Measurements from ENCODE around the gene NAMPT. TPM values are rescaled to one million over a fixed set of nuclear protein-coding genes. Genes with fewer than 3 reads are reported as not detected.

The NAMPT gene
- total RNA-seq, 1 experiment from 2014 or later: 392 TPM

DNA sequence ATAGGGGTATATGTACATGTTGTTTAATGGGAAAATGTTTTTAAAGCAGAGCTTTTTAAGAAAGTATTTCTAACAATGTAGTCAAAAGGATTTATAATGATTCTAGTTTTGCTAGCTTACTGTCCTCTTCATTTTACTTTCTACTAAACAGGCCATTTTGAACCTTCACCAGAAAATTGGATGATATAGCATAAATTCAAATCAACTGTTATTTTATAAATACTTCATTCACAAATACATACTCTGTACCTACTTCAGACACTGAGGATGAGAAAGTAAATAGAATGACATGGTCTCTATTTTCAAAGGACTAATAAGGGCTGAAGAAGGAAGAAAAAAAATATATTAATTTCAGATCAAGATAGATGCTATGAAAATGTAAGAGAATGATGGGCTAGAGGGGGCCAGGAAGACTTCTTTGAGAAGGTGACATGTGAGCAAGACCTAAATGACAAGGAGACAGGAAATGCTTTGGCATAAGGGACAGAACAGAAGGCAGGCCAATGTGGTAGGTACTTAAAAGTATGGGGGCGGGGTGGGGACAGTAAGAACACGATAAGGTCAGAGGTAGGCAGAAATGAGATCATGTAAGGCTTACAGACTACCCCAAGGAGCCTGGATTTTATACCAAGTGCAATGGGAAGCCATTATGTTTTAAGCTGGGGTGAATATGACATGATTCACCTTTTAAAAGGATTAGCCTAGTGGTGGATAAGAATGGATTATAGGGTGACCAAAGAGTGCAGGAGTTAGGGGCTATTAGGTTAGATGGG is 5.2 kb downstream of the NAMPT start:
- H3K36me3 Mint-ChIP-seq (ENCODE audit: insufficient read depth, unreplicated experiment): peaks cover 76% of the 10 kb centered on the region
- CTCF ChIA-PET: interaction anchor here (0.7 to 3.0 kb wide), 4 partner anchors 102 to 183 kb away, joined by 3 to 18 read pairs (median 8); no protein-coding TSS in a partner anchor
- no TSS peak for BruUV-seq (replicated peaks)
- H3K4me1 Mint-ChIP-seq (ENCODE audit: insufficient read depth, unreplicated experiment): peaks cover 29% of the 10 kb centered on the region
- H3K9me3 Mint-ChIP-seq (ENCODE audit: unreplicated experiment): no peaks in the 10 kb centered on the region
- intact Hi-C loops (cut with micrococcal nuclease): loop anchor here (5.0 kb wide), 3 partner anchors 88 to 458 kb away; no protein-coding TSS in a partner anchor
- H3K27ac Mint-ChIP-seq (ENCODE audit: low read depth, unreplicated experiment): peak overlapping the region; percentile 28
- TF ChIP-seq CTCF (IDR thresholded peaks at IDR 0.05; ENCODE audit: unreplicated experiment): no peak
- peak overlapping the region; percentile 100 for H3K4me3 Mint-ChIP-seq (ENCODE audit: unreplicated experiment)
- POLR2A ChIA-PET: interaction anchor here (0.5 to 3.2 kb wide), 12 partner anchors 9 to 265 kb away, joined by 3 to 27 read pairs (median 5); no protein-coding TSS in a partner anchor
- no peaks in the 10 kb centered on the region for H3K27me3 Mint-ChIP-seq (ENCODE audit: insufficient read depth, unreplicated experiment)
- no peak for DNase-seq (ENCODE audit: unreplicated experiment)

GRCh38 chr7:106278695-106279094 is 6.1 kb downstream of the NAMPT start:
- peaks cover 29% of the 10 kb centered on the region for H3K4me1 Mint-ChIP-seq (ENCODE audit: insufficient read depth, unreplicated experiment)
- TF ChIP-seq CTCF (IDR thresholded peaks at IDR 0.05; ENCODE audit: unreplicated experiment): no peak
- BruUV-seq (replicated peaks): no TSS peak
- DNase-seq (ENCODE audit: unreplicated experiment): no peak
- H3K27ac Mint-ChIP-seq (ENCODE audit: low read depth, unreplicated experiment): peak overlapping the region; percentile 28
- no peaks in the 10 kb centered on the region for H3K27me3 Mint-ChIP-seq (ENCODE audit: insufficient read depth, unreplicated experiment)
- H3K36me3 Mint-ChIP-seq (ENCODE audit: insufficient read depth, unreplicated experiment): peaks cover 79% of the 10 kb centered on the region
- no peaks in the 10 kb centered on the region for H3K9me3 Mint-ChIP-seq (ENCODE audit: unreplicated experiment)
- CTCF ChIA-PET: interaction anchor here (0.7 to 3.0 kb wide), 4 partner anchors 8 to 623 kb away, joined by 3 to 18 read pairs (median 8); no protein-coding TSS in a partner anchor
- H3K4me3 Mint-ChIP-seq (ENCODE audit: unreplicated experiment): peak overlapping the region; percentile 15
- POLR2A ChIA-PET: interaction anchor here (0.5 to 2.8 kb wide), 9 partner anchors 9 to 213 kb away, joined by 3 to 14 read pairs (median 4); no protein-coding TSS in a partner anchor
- intact Hi-C loops (cut with micrococcal nuclease): no loop called here

DNA sequence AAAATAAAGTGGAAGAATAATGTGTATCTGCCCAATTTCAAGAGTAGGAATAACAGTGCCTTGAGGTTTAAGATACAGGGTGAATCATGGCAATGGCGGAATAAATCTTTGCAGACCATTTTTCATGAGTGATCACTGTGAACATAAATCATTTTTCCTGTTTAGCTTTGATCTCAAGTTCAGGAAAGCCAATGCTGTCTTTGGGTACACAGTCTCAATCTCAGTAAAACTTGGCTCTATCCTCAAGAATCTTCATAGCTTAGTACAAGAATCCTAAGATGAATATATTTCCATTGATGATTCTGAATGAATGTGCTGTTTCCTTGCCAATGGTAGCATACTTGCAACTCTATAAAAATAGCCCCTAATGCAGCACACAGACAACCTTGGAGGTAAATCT is 6.8 kb downstream of the NAMPT start:
- BruUV-seq (replicated peaks): no TSS peak
- H3K9me3 Mint-ChIP-seq (ENCODE audit: unreplicated experiment): no peaks in the 10 kb centered on the region
- ChIA-PET CTCF (interaction anchor here (0.7 to 3.0 kb wide), 5 partner anchors 9 to 184 kb away, joined by 4 to 18 read pairs (median 4); no protein-coding TSS in a partner anchor), POLR2A (interaction anchor here (1.0 to 2.8 kb wide), 6 partner anchors 8 to 184 kb away, joined by 3 to 14 read pairs (median 4); no protein-coding TSS in a partner anchor)
- H3K36me3 Mint-ChIP-seq (ENCODE audit: insufficient read depth, unreplicated experiment): peaks cover 84% of the 10 kb centered on the region
- intact Hi-C loops (cut with micrococcal nuclease): no loop called here
- TF ChIP-seq CTCF (IDR thresholded peaks at IDR 0.05; ENCODE audit: unreplicated experiment): no peak
- H3K4me3 Mint-ChIP-seq (ENCODE audit: unreplicated experiment): no peak overlapping the region
- no peaks in the 10 kb centered on the region for H3K27me3 Mint-ChIP-seq (ENCODE audit: insufficient read depth, unreplicated experiment)
- peaks cover 29% of the 10 kb centered on the region for H3K4me1 Mint-ChIP-seq (ENCODE audit: insufficient read depth, unreplicated experiment)
- peak overlapping the region; percentile 28 for H3K27ac Mint-ChIP-seq (ENCODE audit: low read depth, unreplicated experiment)
- DNase-seq (ENCODE audit: unreplicated experiment): no peak

GRCh38 chr7:106276513-106276912 is 8.3 kb downstream of the NAMPT start:
- no peak overlapping the region for H3K27ac Mint-ChIP-seq (ENCODE audit: low read depth, unreplicated experiment)
- no peaks in the 10 kb centered on the region for H3K27me3 Mint-ChIP-seq (ENCODE audit: insufficient read depth, unreplicated experiment)
- ChIA-PET CTCF (no interaction called here), POLR2A (no interaction called here)
- peaks cover 29% of the 10 kb centered on the region for H3K4me1 Mint-ChIP-seq (ENCODE audit: insufficient read depth, unreplicated experiment)
- BruUV-seq (replicated peaks): no TSS peak
- H3K9me3 Mint-ChIP-seq (ENCODE audit: unreplicated experiment): no peaks in the 10 kb centered on the region
- peaks cover 83% of the 10 kb centered on the region for H3K36me3 Mint-ChIP-seq (ENCODE audit: insufficient read depth, unreplicated experiment)
- no peak for TF ChIP-seq CTCF (IDR thresholded peaks at IDR 0.05; ENCODE audit: unreplicated experiment)
- DNase-seq (ENCODE audit: unreplicated experiment): no peak
- H3K4me3 Mint-ChIP-seq (ENCODE audit: unreplicated experiment): no peak overlapping the region
- intact Hi-C loops (cut with micrococcal nuclease): no loop called here

Data from MCF 10A (cell line).